Astrocyte (in vitro differentiated cells and primary cell): Measurements from ENCODE around the gene ABL2. TPM values are rescaled to one million over a fixed set of nuclear protein-coding genes. Genes with fewer than 3 reads are reported as not detected.

Experiments
- DNase-seq: peaks from one replicate; pipeline ENCODE4 v3.0.0-alpha.2; 2010; ENCODE audit warnings: low read depth
- FAIRE-seq: peaks from 2 replicates; lab custom pipeline; 2011; peaks lifted over from hg19 to GRCh38; lab: Jason Lieb, UNC
- H2AFZ ChIP-seq: 2 replicates; pipeline ENCODE4 v1.6.0; 2012; ENCODE audit warnings: low read depth, low read length, inconsistent platforms
- H3K27ac ChIP-seq: 2 replicates; pipeline ENCODE4 v1.5.1; 2011; ENCODE audit warnings: low read depth, low read length, inconsistent platforms
- H3K27me3 ChIP-seq: 2 replicates; pipeline ENCODE4 v1.6.0; 2011; ENCODE audit warnings: low read length, inconsistent platforms; ENCODE audit not compliant: insufficient read depth
- H3K36me3 ChIP-seq: 2 replicates; pipeline ENCODE4 v1.5.1; 2011; ENCODE audit warnings: low read length, inconsistent platforms; ENCODE audit not compliant: insufficient read depth
- H3K4me1 ChIP-seq: 2 replicates; pipeline ENCODE4 v1.5.1; 2011; ENCODE audit warnings: low read length, inconsistent platforms; ENCODE audit not compliant: insufficient read depth
- H3K4me2 ChIP-seq: 2 replicates; pipeline ENCODE4 v1.6.0; 2012; ENCODE audit warnings: low read length, inconsistent platforms
- H3K4me3 ChIP-seq: 2 replicates; pipeline ENCODE4 v1.5.1; 2011; ENCODE audit warnings: low read depth, mild to moderate bottlenecking, low read length, inconsistent platforms; ENCODE audit not compliant: insufficient read depth
- H3K79me2 ChIP-seq: 2 replicates; pipeline ENCODE4 v1.6.0; 2012; ENCODE audit warnings: mild to moderate bottlenecking, low read length, inconsistent platforms; ENCODE audit not compliant: insufficient read depth
- H3K9ac ChIP-seq: 2 replicates; pipeline ENCODE4 v1.6.0; 2012; ENCODE audit warnings: mild to moderate bottlenecking, low read length, inconsistent platforms
- H3K9me3 ChIP-seq: 2 replicates; pipeline ENCODE4 v1.5.1; 2012; ENCODE audit warnings: low read depth, mild to moderate bottlenecking, low read length, inconsistent platforms; ENCODE audit not compliant: insufficient read depth
- H4K20me1 ChIP-seq: 2 replicates; pipeline ENCODE4 v1.6.0; 2012; ENCODE audit warnings: low read length, inconsistent platforms; ENCODE audit not compliant: insufficient read depth
- H3K27ac Mint-ChIP-seq: one replicate; pipeline ENCODE4 v1.8.0; 2021; ENCODE audit warnings: mild to moderate bottlenecking, mixed read lengths; ENCODE audit not compliant: unreplicated experiment
- H3K27me3 Mint-ChIP-seq: one replicate; pipeline ENCODE4 v1.8.0; 2021; ENCODE audit warnings: low read depth, mixed read lengths; ENCODE audit not compliant: unreplicated experiment
- H3K36me3 Mint-ChIP-seq: one replicate; pipeline ENCODE4 v1.8.0; 2021; ENCODE audit warnings: low read depth, mixed read lengths; ENCODE audit not compliant: unreplicated experiment
- H3K4me1 Mint-ChIP-seq: one replicate; pipeline ENCODE4 v1.8.0; 2021; ENCODE audit warnings: low read depth, mixed read lengths; ENCODE audit not compliant: unreplicated experiment
- H3K4me3 Mint-ChIP-seq: one replicate; pipeline ENCODE4 v1.8.0; 2021; ENCODE audit warnings: mild to moderate bottlenecking, moderate library complexity, mixed read lengths; ENCODE audit not compliant: unreplicated experiment
- H3K9me3 Mint-ChIP-seq: one replicate; pipeline ENCODE4 v1.8.0; 2021; ENCODE audit warnings: mild to moderate bottlenecking, mixed read lengths; ENCODE audit not compliant: unreplicated experiment
- EZH2 ChIP-seq: IDR thresholded peaks from 2 replicates; pipeline ENCODE4 v1.6.1; 2012; ENCODE audit warnings: mild to moderate bottlenecking, low read length, inconsistent platforms; ENCODE audit not compliant: insufficient read depth
- total RNA-seq: library from RNA; stranded (reverse); gene quantifications from 2 replicates; pipeline ENCODE4 v1.2.1, GENCODE V29; 2021
- TF ChIP-seq, protein P1 (sequence below): IDR thresholded peaks from 2 replicates; pipeline ENCODE4 v1.5.1; 2011; ENCODE audit warnings: low read depth, mild to moderate bottlenecking, inconsistent platforms, low read length, moderate library complexity; ENCODE audit not compliant: insufficient read depth

The ABL2 gene
- total RNA-seq, 1 donor from 2014 or later, result 110 TPM

DNA sequence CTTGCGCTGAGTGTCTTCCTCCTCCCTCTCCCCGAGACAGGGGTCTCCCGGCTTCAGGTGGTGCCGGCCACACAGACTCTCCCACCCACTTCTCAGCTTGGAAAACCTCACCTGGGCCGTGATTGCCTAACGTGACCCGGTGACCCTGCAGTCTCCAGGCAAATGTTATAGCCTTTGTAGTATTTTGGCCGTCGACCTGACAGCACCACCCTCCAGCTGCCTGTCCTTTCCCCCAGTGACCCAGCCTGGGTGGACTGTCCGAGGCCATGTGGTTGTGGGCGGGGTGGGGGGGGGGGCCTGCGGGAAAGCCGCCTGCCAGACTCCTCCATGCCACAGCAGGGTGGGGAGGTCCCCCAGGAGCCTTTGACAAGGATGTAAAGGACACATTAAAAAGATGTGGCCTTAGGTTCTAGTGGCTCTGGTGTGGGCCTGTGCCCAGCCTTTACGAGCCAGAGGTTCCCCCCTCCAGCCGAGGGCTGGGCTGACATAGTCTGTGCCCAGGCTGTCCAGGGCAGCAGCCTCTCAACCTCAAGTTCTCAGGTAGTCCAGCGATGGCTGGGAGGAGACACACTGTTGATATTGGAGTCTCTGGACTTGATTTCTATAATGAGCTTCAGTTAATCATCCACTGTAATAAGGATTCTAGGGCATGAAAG, 139.5 kb downstream of the ABL2 start:
- Histone ChIP-seq H3K9me3 (no peaks in the 10 kb centered on the region), H3K27me3 (no peaks in the 10 kb centered on the region), H3K79me2 (peaks cover 22% of the 10 kb centered on the region), H3K4me2 (no peak overlapping the region), H3K36me3 (peaks cover 45% of the 10 kb centered on the region), H3K4me3 (no peak overlapping the region), H3K4me1 (no peaks in the 10 kb centered on the region), H3K27ac (no peak overlapping the region), H2AFZ (no peak overlapping the region), H3K9ac (no peak overlapping the region), H4K20me1 (peaks cover 60% of the 10 kb centered on the region)
- Mint-ChIP-seq H3K4me1 (peaks cover 4% of the 10 kb centered on the region), H3K27me3 (no peaks in the 10 kb centered on the region), H3K36me3 (peaks cover 15% of the 10 kb centered on the region), H3K9me3 (peaks cover 2% of the 10 kb centered on the region), H3K27ac (no peak overlapping the region), H3K4me3 (no peak overlapping the region)
- FAIRE-seq (no peak), DNase-seq (no peak)
- TF ChIP-seq EZH2, result no peak
- TF ChIP-seq, protein P1, sequence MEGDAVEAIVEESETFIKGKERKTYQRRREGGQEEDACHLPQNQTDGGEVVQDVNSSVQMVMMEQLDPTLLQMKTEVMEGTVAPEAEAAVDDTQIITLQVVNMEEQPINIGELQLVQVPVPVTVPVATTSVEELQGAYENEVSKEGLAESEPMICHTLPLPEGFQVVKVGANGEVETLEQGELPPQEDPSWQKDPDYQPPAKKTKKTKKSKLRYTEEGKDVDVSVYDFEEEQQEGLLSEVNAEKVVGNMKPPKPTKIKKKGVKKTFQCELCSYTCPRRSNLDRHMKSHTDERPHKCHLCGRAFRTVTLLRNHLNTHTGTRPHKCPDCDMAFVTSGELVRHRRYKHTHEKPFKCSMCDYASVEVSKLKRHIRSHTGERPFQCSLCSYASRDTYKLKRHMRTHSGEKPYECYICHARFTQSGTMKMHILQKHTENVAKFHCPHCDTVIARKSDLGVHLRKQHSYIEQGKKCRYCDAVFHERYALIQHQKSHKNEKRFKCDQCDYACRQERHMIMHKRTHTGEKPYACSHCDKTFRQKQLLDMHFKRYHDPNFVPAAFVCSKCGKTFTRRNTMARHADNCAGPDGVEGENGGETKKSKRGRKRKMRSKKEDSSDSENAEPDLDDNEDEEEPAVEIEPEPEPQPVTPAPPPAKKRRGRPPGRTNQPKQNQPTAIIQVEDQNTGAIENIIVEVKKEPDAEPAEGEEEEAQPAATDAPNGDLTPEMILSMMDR, result no peak

DNA sequence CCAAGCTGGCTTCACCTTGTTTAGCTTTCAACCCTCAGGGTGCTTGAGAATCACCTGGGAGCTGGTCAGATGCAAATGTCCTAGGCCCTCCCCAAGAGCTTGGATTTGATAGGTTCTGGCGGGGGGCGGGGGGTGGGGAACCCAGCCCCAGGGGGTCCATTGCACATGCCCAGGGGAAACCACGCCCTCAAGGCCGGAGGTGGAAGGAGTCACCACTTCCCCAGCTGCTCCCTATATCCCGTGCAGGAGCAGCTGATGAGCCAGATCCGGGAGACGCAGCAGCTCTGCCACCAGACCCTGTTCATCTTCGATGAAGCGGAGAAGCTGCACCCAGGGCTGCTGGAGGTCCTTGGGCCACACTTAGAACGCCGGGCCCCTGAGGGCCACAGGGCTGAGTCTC, 141.8 kb downstream of the ABL2 start:
- H3K27ac ChIP-seq, result no peak overlapping the region
- H3K4me3 Mint-ChIP-seq, result no peak overlapping the region
- peaks cover 1% of the 10 kb centered on the region for H3K4me1 Mint-ChIP-seq
- H4K20me1 ChIP-seq, result peaks cover 53% of the 10 kb centered on the region
- no peaks in the 10 kb centered on the region for H3K9me3 Mint-ChIP-seq
- no peak overlapping the region for H2AFZ ChIP-seq
- TF ChIP-seq EZH2, result no peak
- TF ChIP-seq, protein P1, result no peak
- no peak overlapping the region for H3K4me2 ChIP-seq
- no peak overlapping the region for H3K9ac ChIP-seq
- H3K9me3 ChIP-seq, result no peaks in the 10 kb centered on the region
- no peak overlapping the region for H3K4me3 ChIP-seq
- DNase-seq (no peak), FAIRE-seq (no peak)
- H3K36me3 Mint-ChIP-seq, result peaks cover 4% of the 10 kb centered on the region
- peaks cover 26% of the 10 kb centered on the region for H3K36me3 ChIP-seq
- H3K79me2 ChIP-seq, result peaks cover 28% of the 10 kb centered on the region
- no peaks in the 10 kb centered on the region for H3K27me3 Mint-ChIP-seq
- H3K4me1 ChIP-seq, result peaks cover 4% of the 10 kb centered on the region
- no peaks in the 10 kb centered on the region for H3K27me3 ChIP-seq
- no peak overlapping the region for H3K27ac Mint-ChIP-seq

DNA sequence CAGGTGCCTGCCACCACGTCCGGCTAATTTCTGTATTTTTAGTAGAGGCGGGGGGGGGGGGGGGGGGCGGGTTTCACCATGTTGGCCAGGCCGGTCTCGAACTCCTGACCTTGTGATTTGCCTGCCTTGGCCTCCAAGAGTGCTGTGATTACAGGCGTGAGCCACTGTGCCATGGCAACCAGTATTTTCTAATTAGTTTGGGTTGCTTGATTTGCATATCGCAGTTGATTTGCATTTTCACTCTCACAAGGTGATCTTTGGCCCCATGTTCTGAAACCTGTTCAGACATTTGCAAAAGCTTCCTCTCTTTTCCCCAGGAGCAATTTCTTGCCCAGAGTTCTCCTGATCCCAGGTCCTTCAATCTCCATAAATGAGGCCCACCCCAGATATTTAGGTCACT, 145.9 kb downstream of the ABL2 start:
- TF ChIP-seq EZH2, result no peak
- TF ChIP-seq, protein P1, result no peak
- peaks cover 7% of the 10 kb centered on the region for H3K4me1 Mint-ChIP-seq
- peak overlapping the region; percentile 90 for H3K4me2 ChIP-seq
- H3K36me3 ChIP-seq, result peaks cover 3% of the 10 kb centered on the region
- peak overlapping the region; percentile 92 for H3K4me3 Mint-ChIP-seq
- H2AFZ ChIP-seq, result no peak overlapping the region
- no peak overlapping the region for H3K9ac ChIP-seq
- H3K27me3 ChIP-seq, result no peaks in the 10 kb centered on the region
- H3K9me3 ChIP-seq, result no peaks in the 10 kb centered on the region
- H3K4me1 ChIP-seq, result peaks cover 10% of the 10 kb centered on the region
- no peak for DNase-seq
- peaks cover 25% of the 10 kb centered on the region for H4K20me1 ChIP-seq
- H3K27ac Mint-ChIP-seq, result peak overlapping the region; percentile 47
- H3K79me2 ChIP-seq, result peaks cover 22% of the 10 kb centered on the region
- no peaks in the 10 kb centered on the region for H3K27me3 Mint-ChIP-seq
- peaks cover 1% of the 10 kb centered on the region for H3K36me3 Mint-ChIP-seq
- no peaks in the 10 kb centered on the region for H3K9me3 Mint-ChIP-seq
- FAIRE-seq, result no peak
- no peak overlapping the region for H3K4me3 ChIP-seq
- no peak overlapping the region for H3K27ac ChIP-seq
